ENCODE data around the gene LIPJ. TPM values are rescaled to one million over a fixed set of nuclear protein-coding genes. Genes with fewer than 3 reads are reported as not detected.

LIPJ gene
- total RNA-seq, 6 donors from 2014 or later = 0.06 to 0.49 TPM; not detected in 4

DNA sequence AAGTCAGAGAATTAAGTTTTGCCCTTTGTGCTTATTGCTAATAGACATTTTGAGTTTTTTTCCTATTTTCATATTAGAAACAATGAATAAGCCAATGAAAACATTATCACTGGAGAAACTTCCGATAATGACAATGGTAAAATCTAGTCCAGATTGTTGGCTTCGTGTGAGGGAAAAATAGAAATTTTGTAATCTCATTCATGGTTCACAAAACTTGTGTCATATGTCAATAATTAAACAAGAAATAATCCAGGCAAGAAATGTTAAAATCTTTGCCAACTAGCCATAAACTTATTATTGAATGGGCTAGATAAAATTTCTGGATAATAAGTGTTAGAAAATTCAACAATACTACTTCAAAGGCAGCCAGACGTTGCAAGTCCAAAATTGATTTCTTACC is 40.1 kb upstream of the LIPJ start:
- Histone ChIP-seq H3K4me1 (peaks cover 0 to 8% (median 3%) of the 10 kb centered on the region in 4 donors), H3K4me3 (no peak overlapping the region), H3K9me3 (no peaks in the 10 kb centered on the region), H3K27ac (no peak overlapping the region), H3K36me3 (no peaks in the 10 kb centered on the region), H3K27me3 (no peaks in the 10 kb centered on the region)
- TF ChIP-seq POLR2A (IDR thresholded peaks at IDR 0.05) (no peak), EP300 (IDR thresholded peaks at IDR 0.05) (no peak), POLR2AphosphoS5 (IDR thresholded peaks at IDR 0.05) (no peak)
- TF ChIP-seq, protein P1, sequence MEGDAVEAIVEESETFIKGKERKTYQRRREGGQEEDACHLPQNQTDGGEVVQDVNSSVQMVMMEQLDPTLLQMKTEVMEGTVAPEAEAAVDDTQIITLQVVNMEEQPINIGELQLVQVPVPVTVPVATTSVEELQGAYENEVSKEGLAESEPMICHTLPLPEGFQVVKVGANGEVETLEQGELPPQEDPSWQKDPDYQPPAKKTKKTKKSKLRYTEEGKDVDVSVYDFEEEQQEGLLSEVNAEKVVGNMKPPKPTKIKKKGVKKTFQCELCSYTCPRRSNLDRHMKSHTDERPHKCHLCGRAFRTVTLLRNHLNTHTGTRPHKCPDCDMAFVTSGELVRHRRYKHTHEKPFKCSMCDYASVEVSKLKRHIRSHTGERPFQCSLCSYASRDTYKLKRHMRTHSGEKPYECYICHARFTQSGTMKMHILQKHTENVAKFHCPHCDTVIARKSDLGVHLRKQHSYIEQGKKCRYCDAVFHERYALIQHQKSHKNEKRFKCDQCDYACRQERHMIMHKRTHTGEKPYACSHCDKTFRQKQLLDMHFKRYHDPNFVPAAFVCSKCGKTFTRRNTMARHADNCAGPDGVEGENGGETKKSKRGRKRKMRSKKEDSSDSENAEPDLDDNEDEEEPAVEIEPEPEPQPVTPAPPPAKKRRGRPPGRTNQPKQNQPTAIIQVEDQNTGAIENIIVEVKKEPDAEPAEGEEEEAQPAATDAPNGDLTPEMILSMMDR (IDR thresholded peaks at IDR 0.05) = no peak
- WGBS, 2 donors = 72 to 77% methylated on average over 3 of the region's 3 CpGs
- no peak for ATAC-seq (ENCODE audit: low FRiP score in 2 of 2)
- DNase-seq = no peak

DNA sequence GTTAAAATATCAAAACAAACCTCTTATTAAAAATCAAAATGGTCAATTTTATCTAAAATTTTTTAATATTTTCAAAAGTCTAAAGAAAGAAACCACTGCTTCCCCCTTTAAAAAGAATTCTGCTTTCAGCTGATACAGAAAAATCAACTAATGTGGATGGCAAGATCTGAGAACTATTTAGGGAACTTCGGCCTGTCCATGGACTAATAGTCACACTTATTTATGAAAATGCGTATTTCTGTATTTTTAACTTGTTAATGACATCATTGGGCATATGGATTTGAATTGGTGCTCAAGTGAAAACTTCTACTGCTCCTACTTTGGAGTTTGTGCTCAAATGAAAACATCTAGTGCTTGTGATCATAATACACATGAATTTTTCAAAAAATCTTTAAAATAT is 35.3 kb upstream of the LIPJ start:
- ATAC-seq (ENCODE audit: low FRiP score in 2 of 2) (no peak), DNase-seq (no peak)
- Histone ChIP-seq H3K27me3 (no peaks in the 10 kb centered on the region), H3K36me3 (no peaks in the 10 kb centered on the region), H3K9me3 (no peaks in the 10 kb centered on the region), H3K4me3 (no peak overlapping the region), H3K4me1 (no peaks in the 10 kb centered on the region), H3K27ac (no peak overlapping the region)
- TF ChIP-seq, protein P1 (IDR thresholded peaks at IDR 0.05) = no peak
- TF ChIP-seq EP300 (IDR thresholded peaks at IDR 0.05) = no peak
- no peak for TF ChIP-seq POLR2AphosphoS5 (IDR thresholded peaks at IDR 0.05)
- 87 to 92% methylated on average over 2 of the region's 2 CpGs for WGBS, 2 donors

DNA sequence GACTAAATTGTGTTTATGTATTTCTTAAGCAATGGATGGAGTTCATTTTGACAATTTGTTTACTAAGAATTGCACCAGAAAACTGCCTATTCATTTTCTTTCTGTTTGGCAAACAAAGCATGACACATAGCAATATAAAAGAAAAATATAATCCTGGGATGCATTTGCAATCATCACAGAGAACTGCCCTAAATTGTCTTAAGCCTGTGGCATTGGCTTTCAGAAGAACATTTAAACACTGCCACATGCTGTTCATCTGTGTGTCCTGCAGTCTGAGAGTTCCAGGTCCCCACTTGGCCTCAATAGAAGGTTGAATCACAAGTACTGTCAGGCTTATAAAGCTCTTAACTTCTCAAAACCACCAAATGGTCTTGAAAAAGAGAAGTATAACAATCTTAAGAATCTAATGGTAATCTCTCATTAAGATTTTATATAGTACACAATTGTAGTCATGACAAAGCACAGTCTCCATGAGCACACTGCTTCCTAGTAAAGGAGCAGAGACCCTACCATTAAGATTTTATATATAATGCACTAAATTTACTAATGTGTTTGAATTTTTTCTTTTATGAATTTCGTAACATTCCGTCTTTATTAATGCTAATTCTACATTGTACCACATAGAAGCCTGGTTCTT is 33.3 kb upstream of the LIPJ start:
- TF ChIP-seq, protein P1 (IDR thresholded peaks at IDR 0.05) = peak; percentile 67 to 86 (median 78)
- TF ChIP-seq EP300 (IDR thresholded peaks at IDR 0.05) = no peak
- 68 to 82% methylated on average over 2 of the region's 2 CpGs for WGBS, 2 donors
- DNase-seq (peak in 1 of 2 donors; percentile 48), ATAC-seq (ENCODE audit: low FRiP score in 2 of 2) (peak; percentile 82 to 87)
- no peaks in the 10 kb centered on the region for H3K27me3 ChIP-seq
- H3K4me3 ChIP-seq = no peak overlapping the region
- no peaks in the 10 kb centered on the region for H3K9me3 ChIP-seq
- no peaks in the 10 kb centered on the region for H3K36me3 ChIP-seq
- H3K4me1 ChIP-seq = no peaks in the 10 kb centered on the region
- no peak overlapping the region for H3K27ac ChIP-seq

DNA sequence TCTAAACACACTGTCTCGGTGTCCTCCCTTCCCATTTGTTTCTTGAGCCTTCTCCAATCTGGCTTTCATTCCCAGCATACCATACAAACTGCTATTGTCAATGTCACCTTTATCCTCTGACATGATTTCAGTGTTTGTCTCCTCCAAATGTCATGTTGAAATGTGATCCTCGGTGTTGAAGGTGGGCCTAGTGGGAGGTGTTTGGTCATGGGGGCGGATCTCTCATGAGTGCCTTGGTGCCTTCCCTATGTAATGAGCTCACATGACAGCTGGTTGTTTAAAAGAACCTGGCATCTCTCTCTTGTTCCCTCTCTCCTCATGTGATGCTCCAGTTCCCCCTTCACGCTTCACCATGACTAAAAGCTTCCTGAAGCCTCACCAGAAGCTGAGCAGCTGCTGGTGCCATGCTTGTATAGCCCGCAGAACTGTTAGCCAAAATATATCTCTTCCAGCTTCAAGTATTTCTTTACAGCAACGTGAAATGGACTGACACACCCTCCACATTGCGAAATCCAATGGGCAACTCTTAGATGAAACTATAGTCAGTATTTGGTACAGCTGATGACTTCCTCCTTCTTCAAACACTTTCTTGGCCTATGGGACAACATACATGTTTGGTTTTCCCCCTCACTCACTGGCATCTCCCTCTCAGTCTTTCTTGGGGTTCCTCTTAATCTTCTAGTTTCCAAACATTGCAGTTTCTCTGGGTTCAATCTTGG is 31.2 kb upstream of the LIPJ start:
- no peaks in the 10 kb centered on the region for H3K36me3 ChIP-seq
- H3K4me3 ChIP-seq = no peak overlapping the region
- no peaks in the 10 kb centered on the region for H3K27me3 ChIP-seq
- no peak overlapping the region for H3K27ac ChIP-seq
- DNase-seq = peak in 1 of 2 donors; percentile 22
- 79% methylated on average over 7 of the region's 7 CpGs for WGBS, 2 donors
- TF ChIP-seq, protein P1 (IDR thresholded peaks at IDR 0.05) = no peak
- no peaks in the 10 kb centered on the region for H3K4me1 ChIP-seq
- H3K9me3 ChIP-seq = no peaks in the 10 kb centered on the region
- no peak for ATAC-seq (ENCODE audit: low FRiP score in 2 of 2)

DNA sequence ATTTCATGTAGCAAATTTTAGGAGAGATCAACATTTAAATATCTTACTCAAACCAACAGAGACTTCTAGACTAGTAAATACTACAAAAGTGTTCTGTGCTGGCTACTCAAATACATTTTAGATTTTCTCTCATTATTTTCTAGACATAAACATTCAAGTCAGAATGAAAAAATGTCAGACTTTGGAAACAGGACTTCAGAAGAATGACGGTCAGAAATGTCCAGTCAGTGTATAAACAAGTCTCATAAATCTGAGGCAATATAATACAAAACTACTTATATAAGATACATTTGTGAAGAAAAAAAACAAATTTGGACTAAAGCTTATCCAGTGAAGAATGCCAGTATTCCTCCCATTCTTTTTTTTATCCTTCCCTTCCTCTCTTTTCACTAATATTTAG is 29.3 kb upstream of the LIPJ start:
- no peak for DNase-seq
- TF ChIP-seq POLR2AphosphoS5 (IDR thresholded peaks at IDR 0.05) = no peak
- no peak for TF ChIP-seq EP300 (IDR thresholded peaks at IDR 0.05)
- no peak for TF ChIP-seq POLR2A (IDR thresholded peaks at IDR 0.05)
- TF ChIP-seq, protein P1 (IDR thresholded peaks at IDR 0.05) = no peak
- Histone ChIP-seq H3K4me3 (no peak overlapping the region), H3K36me3 (no peaks in the 10 kb centered on the region), H3K4me1 (no peaks in the 10 kb centered on the region), H3K27ac (no peak overlapping the region), H3K9me3 (no peaks in the 10 kb centered on the region), H3K27me3 (no peaks in the 10 kb centered on the region)
- WGBS, 2 donors = 76 to 86% methylated on average over 1 of the region's 1 CpG
- ATAC-seq (ENCODE audit: low FRiP score in 2 of 2) = no peak

Data from upper lobe of left lung (tissue), 6 donors.